Mucosa of descending colon (tissue), 3 donors: Measurements from ENCODE around the gene PMM1. TPM values are rescaled to one million over a fixed set of nuclear protein-coding genes. Genes with fewer than 3 reads are reported as not detected.

ENCODE experiments used
- ATAC-seq: fragments of 200-7000 bp; cut with Tn5 transposase; one replicate; pipeline ENCODE4 v1.9.1; 2020; ENCODE audit warnings: mild to moderate bottlenecking, moderate library complexity
- DNase-seq, 3 donors: peaks; one replicate each; pipeline ENCODE4 v3.0.0-alpha.2; 2020
- H3K36me3 ChIP-seq: fragments of 200-600 bp; one replicate; pipeline ENCODE4 v1.8.0; 2021; ENCODE audit warnings: low read depth, mild to moderate bottlenecking
- H3K4me1 ChIP-seq: fragments of 200-600 bp; one replicate; pipeline ENCODE4 v1.8.0; 2021; ENCODE audit warnings: low read depth, mild to moderate bottlenecking
- H3K4me3 ChIP-seq: fragments of 200-600 bp; one replicate; pipeline ENCODE4 v1.8.0; 2021; ENCODE audit warnings: mild to moderate bottlenecking
- H3K9me3 ChIP-seq: fragments of 200-600 bp; one replicate; pipeline ENCODE4 v1.8.0; 2021; ENCODE audit warnings: mild to moderate bottlenecking
- CTCF ChIP-seq: fragments of 200-600 bp; IDR thresholded peaks from one replicate; pipeline ENCODE4 v1.8.0; 2022; ENCODE audit warnings: antibody characterized with exemption, mild to moderate bottlenecking
- intact Hi-C, 2 donors: fragments of 100-400 bp; cut with DNase I in 1 of 2; cut with micrococcal nuclease in 1 of 2; formaldehyde crosslinking; loops; one replicate each; pipeline versions ENCODE4 v1.11.0 to v1.11.1; 2022; cut with DNase I, micrococcal nuclease
- total RNA-seq, 3 donors: library from RNA; stranded (reverse); fragmentation: NEBNext Ultra II Directional in 2 of 3; extraction: Animal tissue kit (Norgen Biotek cat#: 25700) in 2 of 3; gene quantifications; one replicate each; pipeline versions ENCODE4 v1.2.1 to v1.2.4, GENCODE V29; 2021 to 2023
- donor health status: DM: no; HTN: no; CAD: no; lungs with moderate emphysema.
- donor health status: DM: no; HTN: no; CAD: no.
- donor health status: DM: no; HTN: yes; CAD: no.

Gene PMM1
- total RNA-seq, 3 donors from 2014 or later, result 40.7 to 69.4 (median 51.7) TPM

- intact Hi-C loops, result no loop called here
- Histone ChIP-seq H3K4me3 (no peak overlapping the region), H3K9me3 (no peaks in the 10 kb centered on the region), H3K36me3 (no peaks in the 10 kb centered on the region), H3K4me1 (no peaks in the 10 kb centered on the region)
- no peak for TF ChIP-seq CTCF
- ATAC-seq (peak; percentile 64), DNase-seq (peak; percentile 49 to 69 (median 52))
Measured at GRCh38 chr22:41557401-41558240, 32.0 kb downstream of the PMM1 start.

GRCh38 chr22:41556561-41556960 is 33.1 kb downstream of the PMM1 start:
- DNase-seq (no peak), ATAC-seq (no peak)
- H3K36me3 ChIP-seq, result no peaks in the 10 kb centered on the region
- no peaks in the 10 kb centered on the region for H3K4me1 ChIP-seq
- no peak overlapping the region for H3K4me3 ChIP-seq
- no peak for TF ChIP-seq CTCF
- no peaks in the 10 kb centered on the region for H3K9me3 ChIP-seq
- intact Hi-C loops, result no loop called here

- no peak for TF ChIP-seq CTCF
- no peaks in the 10 kb centered on the region for H3K9me3 ChIP-seq
- ATAC-seq, result no peak
- intact Hi-C loops, result no loop called here
- H3K4me1 ChIP-seq, result no peaks in the 10 kb centered on the region
- no peak overlapping the region for H3K4me3 ChIP-seq
- no peak for DNase-seq
- no peaks in the 10 kb centered on the region for H3K36me3 ChIP-seq
Measured at GRCh38 chr22:41555325-41555982, 34.2 kb downstream of the PMM1 start.

- Histone ChIP-seq H3K4me3 (no peak overlapping the region), H3K9me3 (no peaks in the 10 kb centered on the region), H3K4me1 (no peaks in the 10 kb centered on the region), H3K36me3 (no peaks in the 10 kb centered on the region)
- TF ChIP-seq CTCF, result no peak
- DNase-seq (no peak), ATAC-seq (no peak)
- intact Hi-C loops, result no loop called here
Measured at GRCh38 chr22:41551877-41552582, 37.6 kb downstream of the PMM1 start.

GRCh38 chr22:41550952-41551491 is 38.6 kb downstream of the PMM1 start:
- Histone ChIP-seq H3K4me3 (no peak overlapping the region), H3K9me3 (no peaks in the 10 kb centered on the region), H3K4me1 (no peaks in the 10 kb centered on the region), H3K36me3 (no peaks in the 10 kb centered on the region)
- ATAC-seq (no peak), DNase-seq (no peak)
- intact Hi-C loops, result no loop called here
- TF ChIP-seq CTCF, result no peak
